ENCODE data around the gene FAM13C. TPM values are rescaled to one million over a fixed set of nuclear protein-coding genes. Genes with fewer than 3 reads are reported as not detected.
"Not testable (repeated sequence)": the region's sequence is repeated elsewhere in the genome, so short reads cannot be mapped to it uniquely, and the experiment has no call there.

The FAM13C gene
- total RNA-seq, 1 donor from 2014 or later = 16.7 TPM

DNA sequence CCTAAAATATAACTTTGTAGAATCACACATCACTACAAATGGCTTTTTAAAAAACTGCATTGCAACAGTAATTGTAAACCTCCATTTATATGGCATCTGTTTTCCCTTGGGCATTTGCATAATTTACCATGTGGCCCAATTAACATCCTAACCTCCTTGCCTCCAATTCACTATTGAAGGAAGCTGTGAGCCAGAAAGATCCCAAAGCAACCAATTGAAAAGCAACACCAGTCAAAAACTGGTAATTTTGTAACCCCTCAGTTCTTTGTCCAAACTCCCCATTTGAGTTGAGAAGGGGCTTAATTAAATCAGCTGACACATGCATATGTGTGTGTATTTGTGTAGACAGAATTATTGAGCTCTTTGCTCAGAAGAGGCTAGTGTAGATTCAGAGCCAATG, 90.3 kb downstream of the FAM13C start:
- DNase-seq = no peak

DNA sequence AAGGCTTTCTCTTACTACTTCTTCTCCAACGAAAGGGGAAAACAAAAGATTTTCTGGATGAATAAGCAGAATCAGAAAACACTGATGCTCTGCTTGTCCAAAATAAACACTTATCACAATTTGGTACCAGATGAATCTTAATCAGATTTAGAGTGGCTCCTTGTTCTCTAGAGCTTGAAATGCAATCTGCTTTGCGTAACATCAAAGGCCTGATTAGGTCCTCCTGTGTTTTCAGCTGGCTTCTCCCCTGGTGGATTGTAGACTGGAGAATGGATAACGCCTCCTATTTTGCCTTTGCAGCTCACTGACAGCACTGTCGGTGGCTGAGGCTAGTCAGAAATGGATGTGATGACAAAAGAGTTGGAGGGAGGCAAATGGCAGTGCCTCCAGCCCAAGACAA, 91.2 kb downstream of the FAM13C start:
- no peak for DNase-seq

DNA sequence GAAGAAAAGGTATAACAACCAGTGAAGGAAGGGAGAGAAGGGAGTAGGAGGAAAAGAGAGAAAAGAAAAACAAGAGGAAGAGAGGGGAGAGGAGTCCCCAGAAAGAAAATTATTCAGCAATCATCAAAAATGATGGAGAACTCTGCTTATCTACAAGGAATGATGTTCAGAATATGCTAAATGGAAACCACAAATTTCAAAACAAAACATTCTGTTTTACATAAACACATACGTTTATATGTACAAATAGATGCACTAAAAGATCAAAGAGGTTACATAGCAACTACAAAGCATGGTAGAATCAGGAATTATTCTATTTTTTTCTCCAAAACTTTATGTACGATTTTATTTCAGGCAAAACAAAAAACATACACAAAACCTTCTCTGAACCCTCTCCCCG, 91.9 kb downstream of the FAM13C start:
- no peak for DNase-seq

DNA sequence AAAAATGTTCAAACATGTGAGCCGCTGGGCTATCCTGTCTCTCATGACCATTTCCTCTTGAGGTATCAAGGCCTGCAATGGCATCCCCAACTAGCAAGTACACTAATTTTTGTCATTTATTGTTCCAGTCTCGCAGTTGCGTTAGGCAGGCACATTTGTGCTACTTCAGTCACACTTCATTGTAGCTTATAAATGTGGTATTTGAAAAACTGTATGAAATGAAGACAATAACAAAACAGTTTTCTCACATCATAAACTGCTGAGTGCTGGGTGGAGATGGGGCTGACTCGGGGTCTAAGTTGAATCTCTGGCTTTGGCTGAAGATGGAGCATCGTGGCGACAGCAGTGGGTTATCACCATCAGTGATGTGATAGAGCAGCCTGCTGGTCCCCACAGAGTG, 92.7 kb downstream of the FAM13C start:
- no peak for DNase-seq

DNA sequence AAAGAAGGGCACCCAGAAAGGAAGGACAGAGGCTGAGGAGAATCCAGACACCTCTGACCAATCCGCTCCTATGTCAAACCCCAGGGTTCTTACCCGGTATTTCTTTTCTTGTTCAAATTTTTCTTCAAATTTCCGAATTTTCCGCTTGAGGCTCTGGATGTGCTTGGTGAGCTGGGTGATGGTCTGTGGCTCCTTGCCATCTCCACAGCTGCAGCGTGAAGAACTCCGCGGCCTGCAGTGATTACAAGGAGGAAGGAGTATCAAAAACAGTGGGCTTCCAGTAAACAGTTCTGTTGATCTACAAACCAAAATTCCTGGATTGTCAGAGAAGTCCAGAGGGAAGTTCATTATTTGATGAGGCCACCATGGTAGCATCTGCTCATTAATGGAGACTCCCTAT, 93.9 kb downstream of the FAM13C start:
- DNase-seq = no peak

DNA sequence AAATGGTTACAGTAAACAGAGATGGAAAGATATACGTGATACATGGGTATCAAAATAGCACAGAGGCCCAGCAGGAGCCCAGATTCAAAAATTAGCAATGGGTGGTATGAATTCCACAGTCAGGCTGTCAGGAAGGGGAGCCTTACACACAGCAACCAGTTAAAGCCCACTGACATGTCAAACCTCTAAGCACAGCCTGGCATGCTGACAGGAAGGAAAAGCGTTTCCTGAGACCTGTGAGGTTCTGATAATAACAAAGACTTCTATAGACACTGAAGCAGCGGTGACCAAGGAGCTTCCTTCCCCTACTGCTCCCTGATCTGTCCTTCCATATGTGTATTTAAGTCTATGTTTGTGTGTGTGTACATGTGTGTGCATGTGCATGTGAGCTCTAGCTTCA, 96.0 kb downstream of the FAM13C start:
- peak; percentile 2 for DNase-seq

DNA sequence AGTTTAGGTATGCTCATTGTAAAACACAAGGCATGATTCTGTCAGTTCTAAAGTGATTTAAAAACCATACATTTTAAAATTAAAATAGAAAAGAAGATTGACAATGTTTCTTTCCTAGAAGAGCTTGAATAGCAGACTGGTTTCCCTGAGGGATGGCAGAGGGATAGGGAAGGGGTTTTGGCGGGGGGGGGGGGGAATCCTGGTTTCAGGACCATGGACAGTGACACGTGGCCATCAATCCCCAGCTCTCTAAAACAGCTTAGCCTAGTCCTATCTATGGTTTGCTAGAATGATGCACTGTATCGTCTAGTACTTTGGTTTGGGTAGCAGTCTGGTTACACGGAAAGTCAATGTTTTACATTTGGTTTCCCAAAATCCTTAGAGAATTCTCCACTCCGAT, 97.2 kb downstream of the FAM13C start:
- DNase-seq = no peak

DNA sequence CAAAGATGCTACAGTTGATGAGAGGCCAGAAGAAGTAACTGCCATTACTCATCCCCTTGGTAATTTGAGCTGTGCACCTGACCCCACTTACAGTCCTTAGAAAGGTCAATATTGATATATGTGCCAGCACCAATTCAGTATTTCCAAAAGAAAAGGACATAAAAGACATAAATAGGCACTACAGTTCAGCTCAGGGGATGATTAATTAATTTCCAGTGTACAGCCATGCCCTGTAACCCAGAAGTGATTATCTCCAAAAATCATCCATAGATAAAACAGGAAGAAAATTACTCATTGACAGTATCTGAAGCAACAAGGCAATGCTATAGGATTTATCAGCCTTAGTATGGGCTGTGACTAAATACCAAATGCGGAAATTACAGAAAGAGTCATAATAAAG, 103.5 kb downstream of the FAM13C start:
- no peak for DNase-seq

DNA sequence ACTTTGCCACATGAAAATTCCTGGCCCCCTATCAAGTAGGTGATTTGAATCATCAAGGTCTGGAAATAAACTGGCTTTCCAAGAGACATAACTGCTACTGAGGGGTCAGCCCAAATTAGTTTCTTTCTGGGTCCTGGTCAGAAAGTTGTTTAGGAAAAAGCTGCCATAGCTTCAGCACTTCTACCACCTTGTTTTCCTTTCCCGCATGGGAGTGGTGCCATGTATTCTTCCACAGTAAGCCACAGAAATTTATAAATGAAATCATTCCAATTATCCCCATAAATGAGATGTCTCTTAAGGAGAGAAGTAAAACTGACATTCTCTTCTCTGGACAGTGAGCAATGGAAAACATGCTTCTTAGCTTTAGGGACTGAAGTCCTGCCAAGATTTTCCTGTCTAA, 105.1 kb downstream of the FAM13C start:
- no peak for DNase-seq

DNA sequence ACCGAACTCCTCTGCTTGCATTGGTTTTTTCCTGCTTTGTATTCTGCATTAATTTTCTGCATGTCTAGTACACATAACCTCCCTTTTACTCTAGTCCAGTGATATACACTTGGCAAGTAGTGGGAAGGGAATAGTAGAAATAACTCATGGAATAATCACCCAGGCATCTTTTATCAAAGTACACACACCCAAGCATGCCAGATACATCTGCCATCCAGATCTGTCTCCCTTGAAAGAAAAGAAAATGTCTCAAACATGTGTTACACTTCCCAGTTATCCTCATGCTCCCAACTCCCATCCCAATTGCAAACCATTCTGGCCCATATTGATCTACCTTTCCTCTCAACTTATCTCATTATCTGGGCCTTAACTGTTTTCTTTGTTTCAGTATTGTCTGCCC, 106.9 kb downstream of the FAM13C start:
- no peak for DNase-seq

DNA sequence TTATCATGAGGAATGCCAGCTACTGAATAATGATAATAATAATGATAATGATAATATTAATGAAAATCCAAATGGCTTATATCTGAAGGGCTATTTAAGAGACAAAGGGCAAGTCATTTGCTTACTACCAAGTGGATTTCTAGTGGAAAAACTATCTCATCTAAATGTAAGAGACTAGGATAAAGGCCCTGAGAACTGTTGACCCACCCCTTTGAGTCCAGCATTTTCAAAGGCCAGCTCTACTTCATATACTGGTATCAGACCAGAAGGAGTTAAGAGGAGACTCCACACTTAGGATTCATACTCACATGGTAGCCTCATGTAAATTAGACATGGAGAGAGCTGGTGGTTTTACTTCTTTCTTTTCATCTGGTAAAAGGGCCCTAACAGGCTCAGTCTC, 109.9 kb downstream of the FAM13C start:
- DNase-seq = no peak

- DNase-seq = no peak
Measured at GRCh38 chr10:59245686-59246085, 116.7 kb downstream of the FAM13C start.

DNA sequence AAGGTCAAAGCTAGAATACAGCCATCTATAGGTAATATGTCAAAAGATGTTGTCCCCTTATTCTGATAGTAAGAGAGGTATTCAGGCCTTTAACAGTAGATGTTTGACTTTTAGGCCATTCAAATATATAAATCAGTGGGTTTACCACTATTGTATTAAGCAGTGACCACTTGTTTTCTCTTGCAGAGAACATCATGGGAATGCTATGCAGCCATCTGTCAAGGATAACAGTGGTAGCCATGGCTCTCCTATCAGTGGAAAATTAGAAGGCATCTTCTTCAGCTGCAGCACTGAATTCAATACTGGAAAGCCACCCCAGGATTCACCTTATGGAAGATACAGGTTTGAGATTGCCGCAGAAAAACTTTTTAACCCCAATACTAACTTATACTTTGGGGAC, 117.5 kb downstream of the FAM13C start:
- no peak for DNase-seq

DNA sequence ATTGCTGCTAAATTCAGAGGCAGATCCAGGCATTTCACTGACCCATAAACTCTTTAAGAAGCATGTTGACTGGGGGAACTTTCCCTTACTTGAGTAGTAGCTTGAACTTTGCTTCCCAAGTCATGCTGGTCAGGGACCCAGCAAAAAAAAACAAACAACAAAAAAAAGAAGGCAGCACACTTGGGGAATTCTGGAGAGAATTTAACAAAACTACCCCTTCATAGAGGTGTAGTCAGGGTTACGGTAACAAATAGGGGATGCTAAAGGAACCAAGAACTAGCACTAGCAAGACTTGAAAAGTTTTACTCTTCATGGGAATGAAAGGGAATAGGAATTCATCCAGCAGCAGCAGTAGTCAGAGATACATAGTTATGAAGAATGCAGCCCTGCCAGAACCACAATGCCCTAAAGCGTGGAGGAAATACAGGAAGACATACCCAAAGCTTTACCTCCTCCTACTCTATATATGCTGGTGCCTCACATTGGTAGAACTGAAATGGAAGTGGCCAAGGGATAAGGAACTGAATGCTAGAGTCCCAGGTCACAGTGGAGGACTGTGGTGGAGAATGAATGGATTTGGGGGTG, 118.6 kb downstream of the FAM13C start:
- no peak for DNase-seq

GRCh38 chr10:59242991-59243390, 119.4 kb downstream of the FAM13C start:
- DNase-seq = no peak

- DNase-seq = no peak
Measured at GRCh38 chr10:59242057-59242456, 120.3 kb downstream of the FAM13C start.

GRCh38 chr10:59240582-59241183, 121.7 kb downstream of the FAM13C start:
- DNase-seq = peak; percentile 66

DNA sequence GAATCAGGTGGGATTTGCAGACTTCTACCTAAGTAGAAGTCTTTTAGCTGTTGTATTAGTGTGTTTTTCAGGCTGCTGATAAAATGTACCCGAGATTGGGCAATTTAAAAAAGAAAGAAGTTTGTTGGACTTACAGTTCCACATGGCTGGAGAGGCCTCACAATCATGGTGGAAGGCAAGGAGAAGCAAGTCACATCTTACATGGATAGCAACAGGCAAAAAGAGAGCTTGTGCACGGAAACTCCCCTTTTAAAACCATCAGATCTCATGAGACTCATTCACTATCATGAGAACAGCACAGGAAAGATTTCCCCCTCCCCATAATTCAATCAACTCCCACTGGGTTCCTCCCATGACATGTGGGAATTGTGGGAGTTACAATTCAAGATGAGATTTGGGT, 123.2 kb downstream of the FAM13C start:
- DNase-seq = not testable (repeated sequence)

DNA sequence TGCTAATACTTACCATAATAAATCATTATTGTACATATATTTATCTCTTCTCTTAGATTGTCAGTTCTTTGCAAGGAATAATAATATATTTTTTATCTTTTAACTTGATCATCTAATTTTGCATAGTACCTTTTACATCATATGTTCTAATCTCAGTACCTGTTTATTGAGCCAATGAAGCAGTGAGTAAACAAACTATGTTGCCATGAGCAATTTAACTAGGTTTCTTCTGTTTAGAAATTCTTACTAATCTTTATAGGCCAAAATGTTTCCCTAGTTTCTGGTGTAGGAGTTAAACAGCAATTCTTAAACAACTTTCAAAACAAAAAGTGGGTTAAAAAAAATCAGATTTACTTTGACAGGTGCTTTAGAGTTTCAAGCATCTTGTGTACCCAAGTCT, 124.6 kb downstream of the FAM13C start:
- DNase-seq = no peak

- no peak for DNase-seq
Measured at GRCh38 chr10:59236064-59236697, 126.2 kb downstream of the FAM13C start.

GRCh38 chr10:59234816-59235429, 127.4 kb downstream of the FAM13C start:
- peak; percentile 39 for DNase-seq

GRCh38 chr10:59234194-59234593, 128.2 kb downstream of the FAM13C start:
- no peak for DNase-seq

GRCh38 chr10:59229441-59229840, 132.9 kb downstream of the FAM13C start:
- DNase-seq = no peak

GRCh38 chr10:59227136-59227673, 135.1 kb downstream of the FAM13C start:
- DNase-seq = no peak
